ENCODE data around the gene LEMD2.
A peak's percentile ranks its signal among the peaks of the same experiment; 100 is the strongest.

The LEMD2 gene

GRCh38 chr6:33818293-33818692, 29.4 kb upstream of the LEMD2 start:
- DNase-seq = no peak

- DNase-seq = no peak
Observed at GRCh38 chr6:33817489-33817888, 28.6 kb upstream of the LEMD2 start.

GRCh38 chr6:33816911-33817310, 28.0 kb upstream of the LEMD2 start:
- no peak for DNase-seq

GRCh38 chr6:33815854-33816253, 26.9 kb upstream of the LEMD2 start:
- peak; percentile 34 for DNase-seq

- DNase-seq = no peak
Observed at GRCh38 chr6:33813990-33814985, 25.4 kb upstream of the LEMD2 start.

- DNase-seq = no peak
Observed at GRCh38 chr6:33813246-33813904, 24.4 kb upstream of the LEMD2 start.

- DNase-seq = peak; percentile 73
Observed at GRCh38 chr6:33812669-33813068, 23.7 kb upstream of the LEMD2 start.

- no peak for DNase-seq
Observed at GRCh38 chr6:33809594-33809993, 20.7 kb upstream of the LEMD2 start.

GRCh38 chr6:33808641-33809180, 19.8 kb upstream of the LEMD2 start:
- peak; percentile 86 for DNase-seq

- DNase-seq = no peak
Observed at GRCh38 chr6:33807606-33808005, 18.7 kb upstream of the LEMD2 start.

- no peak for DNase-seq
Observed at GRCh38 chr6:33806841-33807240, 17.9 kb upstream of the LEMD2 start.

- DNase-seq = no peak
Observed at GRCh38 chr6:33803571-33804053, 14.7 kb upstream of the LEMD2 start, which contains the start of gene MLN. Gene MLN (minus strand): TSS chr6:33804003. CDS start chr6:33801163, 2,840 bp downstream.

GRCh38 chr6:33802186-33802958, 13.4 kb upstream of the LEMD2 start:
- DNase-seq = no peak

GRCh38 chr6:33801611-33802010, 12.7 kb upstream of the LEMD2 start:
- DNase-seq = no peak

GRCh38 chr6:33800248-33800969, 11.5 kb upstream of the LEMD2 start:
- DNase-seq = no peak

- DNase-seq = no peak
Observed at GRCh38 chr6:33799454-33800113, 10.7 kb upstream of the LEMD2 start.

- DNase-seq = no peak
Observed at GRCh38 chr6:33798343-33798848, 9.5 kb upstream of the LEMD2 start.

GRCh38 chr6:33797626-33798342, 8.9 kb upstream of the LEMD2 start:
- DNase-seq = no peak

- DNase-seq = no peak
Observed at GRCh38 chr6:33794910-33795623, 6.1 kb upstream of the LEMD2 start.

- no peak for DNase-seq
Observed at GRCh38 chr6:33792981-33793380, 4.1 kb upstream of the LEMD2 start.

Measured in NCI-H345 (cell line).